NCI-H1417 (cell line): ENCODE measurements around the gene SDK2.

Experiments used
- DNase-seq, 3 experiments: peaks; one replicate each; lab custom pipeline; 2025; lab: John Stamatoyannopoulos, UW

The SDK2 gene

DNA sequence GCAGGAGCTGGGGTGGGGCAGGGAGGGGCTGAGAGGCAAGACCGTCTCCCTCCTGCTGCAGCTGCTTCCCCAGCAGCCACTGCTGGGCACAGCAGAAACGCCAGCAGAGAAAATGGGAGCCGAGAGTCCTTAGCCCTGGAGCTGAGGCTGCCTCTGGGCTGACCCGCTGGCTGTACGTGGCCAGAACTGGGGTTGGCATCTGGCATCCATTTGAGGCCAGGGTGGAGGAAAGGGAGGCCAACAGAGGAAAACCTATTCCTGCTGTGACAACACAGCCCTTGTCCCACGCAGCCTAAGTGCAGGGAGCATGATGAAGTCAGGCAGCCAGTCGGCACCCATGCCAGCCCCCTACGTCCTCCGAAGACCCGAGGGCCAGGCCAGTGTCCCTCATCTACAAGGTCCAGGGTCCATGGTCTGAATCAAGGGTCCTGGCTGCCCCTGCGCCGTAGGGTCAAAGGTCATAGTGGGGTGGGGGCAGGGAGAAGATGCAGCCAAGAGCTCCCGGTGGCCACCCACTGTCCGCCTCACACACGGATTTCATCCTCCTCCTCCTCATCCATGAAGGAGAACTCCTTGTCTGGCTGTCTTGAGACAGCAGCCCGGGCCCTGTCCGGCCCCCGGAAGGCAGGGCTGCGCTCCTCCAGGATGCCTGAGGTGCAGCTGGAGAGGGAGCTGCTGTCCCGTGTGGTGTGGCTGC, 359.2 kb downstream of the SDK2 start:
- DNase-seq = no peak
